ENCODE results near the gene CYB561A3. TPM values are rescaled to one million over a fixed set of nuclear protein-coding genes. Genes with fewer than 3 reads are reported as not detected.
A peak's percentile ranks its signal among the peaks of the same experiment; 100 is the strongest.

The CYB561A3 gene
- total RNA-seq, 1 experiment from 2014 or later: 34.9 TPM

GRCh38 chr11:61380884-61381283 lies 19.2 kb upstream of the CYB561A3 start:
- POLR2A ChIA-PET: interaction anchor here (0.7 kb wide), 1 partner anchor 19 kb away, joined by 3 read pairs; the partner anchor contains the start of genes CYB561A3 and TMEM138
- Mint-ChIP-seq H3K27me3 (ENCODE audit: insufficient read depth, unreplicated experiment) (no peaks in the 10 kb centered on the region), H3K9me3 (ENCODE audit: unreplicated experiment) (no peaks in the 10 kb centered on the region), H3K27ac (ENCODE audit: unreplicated experiment) (no peak overlapping the region), H3K36me3 (ENCODE audit: insufficient read depth, unreplicated experiment) (no peaks in the 10 kb centered on the region), H3K4me3 (ENCODE audit: unreplicated experiment) (no peak overlapping the region), H3K4me1 (ENCODE audit: low read depth, unreplicated experiment) (peaks cover 11% of the 10 kb centered on the region)
- DNase-seq: no peak
- CTCF ChIA-PET: interaction anchor here (1.1 kb wide), 1 partner anchor 44 kb away, joined by 3 read pairs; no protein-coding TSS in a partner anchor
- Histone ChIP-seq H3K4me1 (peaks cover 15% of the 10 kb centered on the region), H3K4me3 (ENCODE audit: low read depth, low read length) (no peak overlapping the region), H3K27me3 (replicated peaks; ENCODE audit: control insufficient read depth, insufficient read depth, low read length) (no peaks in the 10 kb centered on the region), H3K36me3 (ENCODE audit: control insufficient read depth, insufficient read depth, low read length) (no peaks in the 10 kb centered on the region), H3K9me3 (peaks cover 3% of the 10 kb centered on the region; the same call in 1 of the 2 replicates)
- intact Hi-C loops (cut with micrococcal nuclease; ENCODE audit: unreplicated experiment): no loop called here
- BruUV-seq (replicated peaks): no TSS peak
- no peak for TF ChIP-seq CTCF (IDR thresholded peaks at IDR 0.05; ENCODE audit: insufficient read depth in 1 of 2, low read depth in 1 of 2, low read length in 1 of 2, severe bottlenecking in 1 of 2, unreplicated experiment in 1 of 2)

GRCh38 chr11:61378713-61379313 lies 17.1 kb upstream of the CYB561A3 start:
- H3K4me1 ChIP-seq: peaks cover 12% of the 10 kb centered on the region

More at GRCh38 chr11:61378713-61379313, 17.1 kb upstream of the CYB561A3 start:
- BruUV-seq (replicated peaks): no TSS peak
- Mint-ChIP-seq H3K36me3 (ENCODE audit: insufficient read depth, unreplicated experiment) (no peaks in the 10 kb centered on the region), H3K9me3 (ENCODE audit: unreplicated experiment) (no peaks in the 10 kb centered on the region), H3K27me3 (ENCODE audit: insufficient read depth, unreplicated experiment) (no peaks in the 10 kb centered on the region), H3K4me1 (ENCODE audit: low read depth, unreplicated experiment) (peaks cover 7% of the 10 kb centered on the region), H3K4me3 (ENCODE audit: unreplicated experiment) (no peak overlapping the region), H3K27ac (ENCODE audit: unreplicated experiment) (no peak overlapping the region)
- ChIA-PET CTCF (interaction anchor here (1.1 kb wide), 1 partner anchor 43 kb away, joined by 7 read pairs; no protein-coding TSS in a partner anchor), POLR2A (interaction anchor here (0.5 to 1.3 kb wide), 5 partner anchors 13 to 1047 kb away, joined by 3 to 19 read pairs (median 3); partner anchors contain the start of genes CYB561A3, TMEM138 and TMEM216)
- Histone ChIP-seq H3K4me3 (ENCODE audit: low read depth, low read length) (no peak overlapping the region), H3K36me3 (ENCODE audit: control insufficient read depth, insufficient read depth, low read length) (no peaks in the 10 kb centered on the region), H3K27me3 (replicated peaks; ENCODE audit: control insufficient read depth, insufficient read depth, low read length) (no peaks in the 10 kb centered on the region), H3K9me3 (peaks cover 3% of the 10 kb centered on the region; the same call in 1 of the 2 replicates)
- intact Hi-C loops (cut with micrococcal nuclease; ENCODE audit: unreplicated experiment): no loop called here
- peak in 1 of 2 experiments; percentile 55 for DNase-seq
- no peak for TF ChIP-seq CTCF (IDR thresholded peaks at IDR 0.05; ENCODE audit: insufficient read depth in 1 of 2, low read depth in 1 of 2, low read length in 1 of 2, severe bottlenecking in 1 of 2, unreplicated experiment in 1 of 2)
